ENCODE data around the gene TP63. TPM values are rescaled to one million over a fixed set of nuclear protein-coding genes. Genes with fewer than 3 reads are reported as not detected.

The TP63 gene
- total RNA-seq, 1 donor from 2014 or later, result not detected

DNA sequence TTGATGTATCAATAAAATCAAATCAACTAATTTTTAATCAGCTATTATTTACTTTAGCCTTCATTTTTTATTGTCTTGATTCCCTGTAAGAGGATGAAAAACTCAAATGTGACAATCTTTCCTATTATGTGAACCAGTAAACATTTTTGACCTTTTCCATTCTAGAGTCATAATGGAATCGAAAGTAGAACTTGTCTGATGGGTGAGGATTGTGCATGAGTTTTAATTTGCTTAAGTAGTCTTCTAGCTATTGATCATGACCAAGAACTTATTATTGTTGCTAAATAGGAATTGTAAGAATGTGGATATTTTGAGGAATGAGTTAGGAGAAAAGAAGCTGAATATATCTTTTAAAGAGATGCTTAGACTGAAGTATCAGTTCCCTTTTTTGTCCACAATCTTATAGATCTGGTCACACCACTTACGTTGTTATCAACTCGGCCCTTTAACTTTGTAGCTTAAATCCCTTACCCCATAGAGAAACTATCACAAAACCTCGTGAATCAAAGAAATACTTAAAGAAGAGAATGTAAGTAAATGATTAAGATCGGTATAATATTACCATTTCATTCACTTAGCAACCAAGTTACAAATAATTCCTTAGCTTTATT is 147.3 kb downstream of the TP63 start:
- no peak for DNase-seq (ENCODE audit: low read depth)
- TF ChIP-seq CTCF (conservative IDR thresholded peaks at IDR 0.05; ENCODE audit: low read depth, low read length), result no peak

DNA sequence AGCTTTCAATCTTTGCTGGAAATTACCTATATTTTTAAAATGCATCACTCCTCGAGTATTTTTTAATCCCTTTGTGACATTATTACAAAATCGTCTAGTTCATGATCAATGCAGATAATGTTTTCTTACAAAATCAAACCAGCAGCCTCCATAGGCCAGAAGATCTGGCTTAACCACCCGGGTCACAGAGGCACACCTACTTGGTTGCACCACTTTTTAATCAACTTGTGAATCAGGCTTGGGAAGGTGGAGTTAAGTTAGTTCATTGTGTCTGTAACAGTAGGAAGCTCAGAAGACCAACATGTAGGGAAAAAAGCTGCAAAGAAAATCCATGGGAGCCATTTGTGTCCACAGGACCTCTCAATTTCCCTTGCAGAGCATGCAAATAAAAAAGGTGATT is 148.0 kb downstream of the TP63 start:
- DNase-seq (ENCODE audit: low read depth), result no peak
- no peak for TF ChIP-seq CTCF (conservative IDR thresholded peaks at IDR 0.05; ENCODE audit: low read depth, low read length)
- H3K4me3 ChIP-seq (ENCODE audit: low read depth, low read length), result no peak overlapping the region

More for the DNA sequence above, 147.3 kb downstream of the TP63 start:
- no peak overlapping the region for H3K4me3 ChIP-seq (ENCODE audit: low read depth, low read length)

- no peak overlapping the region for H3K4me3 ChIP-seq (ENCODE audit: low read depth, low read length)
- no peak for TF ChIP-seq CTCF (conservative IDR thresholded peaks at IDR 0.05; ENCODE audit: low read depth, low read length)
- DNase-seq (ENCODE audit: low read depth), result no peak
These were observed 149.5 kb downstream of the TP63 start for GRCh38 chr3:189780546-189781270.

DNA sequence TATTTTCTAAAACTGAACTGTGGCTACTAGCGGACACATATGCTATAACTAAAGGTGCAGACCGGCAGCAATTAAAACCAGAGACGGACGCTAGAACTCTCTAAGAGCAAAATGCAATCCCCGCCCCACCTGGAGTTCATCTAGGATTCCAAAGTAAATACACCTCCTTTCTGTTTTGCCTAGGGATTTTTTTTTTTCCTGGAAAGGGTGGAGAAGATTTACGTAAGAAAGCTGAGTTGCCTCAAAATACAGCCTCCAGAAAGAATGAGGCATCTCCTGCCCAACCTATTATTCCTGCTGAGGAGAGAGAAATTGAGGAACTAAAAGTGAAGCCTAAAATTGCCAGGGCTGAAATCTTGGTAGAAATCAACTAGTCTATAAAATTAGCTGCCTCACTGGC is 150.2 kb downstream of the TP63 start:
- no peak overlapping the region for H3K4me3 ChIP-seq (ENCODE audit: low read depth, low read length)
- no peak for TF ChIP-seq CTCF (conservative IDR thresholded peaks at IDR 0.05; ENCODE audit: low read depth, low read length)
- DNase-seq (ENCODE audit: low read depth), result no peak

DNA sequence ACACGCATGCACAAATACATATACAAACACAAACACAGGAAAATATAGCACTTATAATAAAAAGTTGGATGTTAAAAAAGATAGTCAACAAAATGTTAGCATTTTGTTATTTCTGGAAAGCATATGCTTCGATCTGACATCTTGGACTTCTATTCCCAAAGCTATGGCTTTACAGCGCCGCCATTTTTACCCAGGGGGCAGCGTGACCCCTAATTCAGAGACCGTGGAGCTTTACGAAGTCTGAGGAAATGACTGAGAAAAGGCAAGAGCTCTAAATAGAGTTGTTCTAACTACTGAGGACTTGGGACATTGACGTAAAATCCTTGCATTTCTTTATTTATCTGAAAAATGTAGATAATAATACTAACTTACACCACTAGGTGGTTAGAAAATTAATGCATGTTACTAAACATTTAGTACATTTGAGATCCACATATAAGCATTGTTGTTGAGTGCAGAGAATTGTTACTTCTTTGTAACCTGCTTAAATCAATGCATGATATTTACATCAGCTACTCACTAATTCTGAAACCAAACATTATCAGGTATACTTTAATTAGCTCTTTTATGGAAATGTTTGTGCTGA is 155.4 kb downstream of the TP63 start:
- DNase-seq (ENCODE audit: low read depth), result no peak
- TF ChIP-seq CTCF (conservative IDR thresholded peaks at IDR 0.05; ENCODE audit: low read depth, low read length), result peak; percentile 31
- no peak overlapping the region for H3K4me3 ChIP-seq (ENCODE audit: low read depth, low read length)

GRCh38 chr3:189787191-189787590 is 156.0 kb downstream of the TP63 start:
- no peak for TF ChIP-seq CTCF (conservative IDR thresholded peaks at IDR 0.05; ENCODE audit: low read depth, low read length)
- no peak for DNase-seq (ENCODE audit: low read depth)
- H3K4me3 ChIP-seq (ENCODE audit: low read depth, low read length), result no peak overlapping the region
